RKO (cell line): Measurements from ENCODE around the gene COA1.

Source experiments
- DNase-seq: peaks from one replicate; pipeline ENCODE4 v3.0.0-alpha.2; 2016; ENCODE audit warnings: low spot score

Gene COA1

DNA sequence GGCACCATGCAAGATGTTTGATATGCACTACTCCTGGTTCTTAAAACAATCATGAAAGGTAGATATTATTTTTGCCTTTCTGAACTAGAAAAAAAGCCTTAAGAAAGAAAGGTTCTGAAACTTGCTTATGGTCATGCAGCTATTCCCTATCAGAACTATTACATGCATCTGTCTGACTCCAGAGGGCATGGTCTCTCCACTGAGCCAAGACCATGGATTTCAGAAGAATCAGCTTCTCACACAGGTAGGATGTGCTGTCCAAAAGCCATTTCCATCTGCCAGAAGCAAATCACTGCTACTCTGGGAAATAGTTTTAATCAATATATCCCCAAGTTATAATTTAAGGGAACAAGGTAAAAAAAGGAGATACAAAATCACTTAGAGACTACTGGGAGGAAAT, 77.0 kb downstream of the COA1 start:
- DNase-seq, result no peak

DNA sequence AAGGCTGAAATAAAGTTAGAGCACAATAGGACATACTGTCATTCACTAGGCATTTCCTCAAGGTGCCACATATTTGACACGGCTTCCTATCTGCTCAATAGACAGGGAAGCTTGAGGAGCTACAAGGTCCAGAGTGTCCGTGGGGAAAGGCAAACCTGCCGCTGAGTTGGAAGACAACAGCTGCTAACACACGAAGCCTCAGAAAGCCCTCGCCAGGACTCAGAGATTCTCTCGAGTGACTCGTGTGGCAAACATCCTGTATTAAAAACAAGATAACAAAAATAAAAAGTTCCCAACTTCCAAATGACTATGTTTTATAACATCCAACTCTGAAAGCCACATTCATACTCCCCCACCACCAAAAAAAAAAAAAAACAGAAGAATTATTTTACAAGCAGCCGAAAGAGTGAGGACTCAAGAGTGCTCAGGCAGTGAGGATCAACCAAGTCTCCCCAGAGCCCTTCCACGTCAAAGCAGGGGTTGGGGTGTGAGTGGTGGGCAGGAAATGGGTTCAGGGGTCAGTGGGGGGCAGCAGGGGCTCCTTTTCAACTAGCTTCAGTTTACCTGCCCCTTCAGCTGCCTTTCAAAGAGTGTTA, 78.8 kb downstream of the COA1 start:
- DNase-seq, result no peak

DNA sequence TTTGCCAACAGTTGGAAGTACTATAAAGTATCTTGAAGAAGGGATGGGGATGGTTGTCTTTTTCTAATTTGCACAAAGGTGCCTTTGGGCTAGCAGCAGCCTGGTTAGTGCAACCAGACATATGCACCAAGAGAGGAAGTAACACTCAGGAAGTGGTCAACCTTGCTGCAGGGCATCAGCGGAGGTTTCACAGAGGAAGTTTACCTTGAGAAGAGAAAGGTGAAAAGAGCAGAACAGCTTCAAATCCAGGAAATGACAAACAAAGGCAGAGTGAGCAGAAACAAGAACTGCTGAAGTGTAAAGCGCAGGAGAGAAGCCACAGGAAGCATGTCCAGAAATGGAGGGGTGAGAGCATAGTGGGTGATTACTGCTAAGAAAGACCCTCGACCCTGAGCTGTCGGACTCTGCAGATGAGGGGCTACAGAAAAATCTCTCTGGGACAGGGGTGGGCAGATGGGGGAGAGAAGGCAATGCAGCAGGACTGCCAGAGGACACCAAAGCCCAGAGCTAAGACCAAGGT, 79.5 kb downstream of the COA1 start:
- no peak for DNase-seq

- DNase-seq, result no peak
Measured at GRCh38 chr7:43648473-43649406, 80.6 kb downstream of the COA1 start.

DNA sequence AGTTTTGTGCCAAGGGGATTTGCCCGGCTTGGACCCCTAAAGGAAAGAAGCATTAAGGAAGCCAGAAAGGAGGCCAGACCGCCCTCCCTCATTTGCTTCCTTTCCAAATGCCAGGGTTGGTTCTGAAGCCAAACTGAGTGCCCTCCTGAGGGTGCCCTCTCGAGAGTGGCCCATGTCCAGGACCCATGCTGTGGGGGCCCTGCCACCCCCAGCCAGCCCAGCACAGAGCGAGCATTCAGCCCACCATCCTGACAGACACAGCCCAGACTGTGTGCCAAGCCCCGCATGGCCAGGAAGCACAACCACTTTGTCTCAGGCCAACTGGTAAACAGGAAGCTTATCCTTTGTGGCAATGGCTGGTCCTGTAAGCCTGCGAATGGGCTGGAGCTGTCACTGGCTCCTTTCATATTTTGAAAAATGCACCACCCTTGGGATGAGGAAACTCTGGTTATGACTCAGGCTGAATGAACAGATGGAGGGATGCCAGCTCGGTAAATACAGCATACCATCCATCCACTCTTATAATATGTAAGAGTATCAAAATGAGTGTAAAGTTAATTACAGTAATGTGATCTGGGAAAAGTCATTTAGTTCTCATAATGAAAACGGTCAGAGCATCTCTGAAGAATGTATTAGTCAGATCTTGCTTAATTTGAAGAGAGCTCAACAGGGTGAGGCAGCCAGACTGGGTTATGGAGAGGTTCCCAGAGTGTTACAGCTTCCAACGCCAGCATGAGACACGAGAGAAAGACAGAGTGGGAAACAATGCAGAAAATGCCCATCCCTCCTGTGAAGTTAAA, 81.5 kb downstream of the COA1 start:
- DNase-seq, result peak; percentile 98

GRCh38 chr7:43647339-43647672, 82.0 kb downstream of the COA1 start:
- DNase-seq, result no peak

- DNase-seq, result no peak
Measured at GRCh38 chr7:43646603-43647338, 82.6 kb downstream of the COA1 start.

DNA sequence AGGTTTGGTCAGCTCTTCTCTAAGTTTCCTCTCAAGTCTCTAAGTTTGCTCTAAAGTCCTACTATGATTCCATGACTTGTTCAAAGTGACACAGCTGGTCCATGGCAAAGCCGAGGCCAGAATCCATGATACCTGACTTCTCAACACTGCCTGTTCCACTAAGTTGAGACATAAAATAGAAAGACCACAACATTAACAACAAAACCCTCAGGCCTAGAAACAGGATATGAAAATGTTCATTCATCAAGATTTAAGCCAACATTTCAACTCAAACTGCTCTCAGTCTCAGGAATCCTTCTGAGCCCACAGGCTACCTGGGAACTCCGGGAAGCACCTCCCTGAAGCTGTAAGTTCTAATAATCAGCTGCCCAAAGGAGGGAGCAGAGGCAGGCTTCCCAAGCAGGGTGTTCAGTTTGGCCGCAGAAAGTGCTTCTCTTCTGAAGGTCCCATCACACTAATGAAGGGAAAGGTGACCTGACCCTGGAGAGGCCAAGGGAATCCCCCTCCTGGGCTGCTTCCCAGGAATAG, 83.6 kb downstream of the COA1 start:
- no peak for DNase-seq

- DNase-seq, result no peak
Measured at GRCh38 chr7:43643846-43644245, 85.5 kb downstream of the COA1 start.

GRCh38 chr7:43642897-43643630, 86.3 kb downstream of the COA1 start:
- DNase-seq, result no peak

DNA sequence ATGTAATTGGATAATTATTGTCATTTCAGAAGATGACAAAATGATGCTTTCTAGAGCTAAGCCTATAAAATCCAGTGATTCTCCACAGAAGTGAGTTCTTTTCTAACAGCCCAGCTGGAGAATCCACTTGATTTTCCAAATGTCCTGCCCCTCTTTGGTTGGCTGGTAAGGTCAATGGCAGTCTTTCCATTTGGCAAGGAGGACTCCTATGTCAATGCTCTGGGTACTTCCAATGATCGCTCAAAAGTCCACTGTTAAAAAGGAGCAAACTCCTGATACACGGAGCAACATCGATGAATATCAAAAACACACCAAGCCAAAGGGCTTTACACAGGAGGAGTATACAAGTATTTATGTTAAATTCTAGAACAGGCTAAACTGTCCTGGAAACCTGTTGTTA, 88.6 kb downstream of the COA1 start:
- no peak for DNase-seq

- DNase-seq, result no peak
Measured at GRCh38 chr7:43639858-43640491, 89.3 kb downstream of the COA1 start.

- peak; percentile 38 for DNase-seq
Measured at GRCh38 chr7:43637114-43637806, 92.1 kb downstream of the COA1 start.

GRCh38 chr7:43636093-43636492, 93.2 kb downstream of the COA1 start:
- no peak for DNase-seq

- DNase-seq, result no peak
Measured at GRCh38 chr7:43634384-43634783, 94.9 kb downstream of the COA1 start.

DNA sequence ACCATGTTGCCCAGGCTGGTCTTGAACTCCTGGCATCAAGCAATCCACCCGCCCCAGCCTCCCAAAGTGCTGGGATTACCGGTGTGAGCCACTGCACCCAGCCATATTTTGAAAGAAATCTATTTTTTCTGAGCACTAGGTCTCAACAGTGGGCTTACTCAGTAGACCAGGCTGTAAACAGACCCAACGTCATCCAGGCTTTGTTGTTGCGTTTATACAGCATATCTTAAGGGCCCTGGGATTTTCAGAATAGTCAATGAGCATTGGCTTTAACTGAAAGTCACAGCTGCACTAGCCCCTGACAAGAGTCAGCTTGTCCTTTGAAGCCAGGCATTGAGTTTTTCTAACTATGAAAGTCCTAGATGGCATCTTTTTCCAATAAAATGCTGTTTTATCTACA, 96.6 kb downstream of the COA1 start:
- DNase-seq, result no peak

DNA sequence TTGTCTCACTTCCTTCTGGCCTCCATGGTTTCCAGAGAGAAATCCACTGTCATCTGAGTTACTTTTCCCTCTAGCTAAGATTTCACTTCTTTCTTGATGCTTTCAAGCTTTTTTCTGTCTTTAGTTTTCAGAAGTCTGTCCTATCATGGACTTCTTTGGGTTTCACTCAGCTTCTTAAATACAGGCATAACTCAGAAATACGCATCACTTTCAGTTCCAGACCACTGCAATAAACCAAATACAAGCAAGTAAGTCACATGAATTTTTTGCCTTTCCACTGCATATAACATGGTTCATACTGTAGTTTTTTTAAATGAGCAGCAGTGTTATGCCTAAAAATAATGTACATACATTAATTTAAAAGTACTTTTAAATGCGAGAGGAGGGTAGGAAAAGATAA, 97.8 kb downstream of the COA1 start:
- no peak for DNase-seq

- no peak for DNase-seq
Measured at GRCh38 chr7:43630482-43630881, 98.8 kb downstream of the COA1 start.

DNA sequence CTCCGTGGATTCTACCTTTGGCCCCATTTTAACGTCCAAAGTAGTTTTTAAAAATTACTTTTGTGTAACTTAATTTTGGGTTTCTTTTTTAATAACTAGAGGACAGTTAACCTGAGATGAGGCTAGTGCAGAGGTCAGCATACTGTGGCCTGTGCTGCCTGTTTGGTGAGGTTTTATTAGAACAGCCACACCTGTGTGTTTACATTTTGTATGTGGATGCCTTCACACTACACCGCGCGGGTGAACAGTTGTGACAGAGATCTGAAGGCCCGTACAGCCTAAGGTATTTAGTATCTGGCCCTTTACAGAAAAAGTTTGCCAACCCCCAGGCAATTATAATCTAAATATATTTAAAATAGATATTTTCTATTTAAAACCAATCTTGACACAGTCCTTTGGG, 99.5 kb downstream of the COA1 start:
- no peak for DNase-seq

- DNase-seq, result no peak
Measured at GRCh38 chr7:43628431-43628830, 100.9 kb downstream of the COA1 start.
